ENCODE data around the gene ADAMTS18.

DNA sequence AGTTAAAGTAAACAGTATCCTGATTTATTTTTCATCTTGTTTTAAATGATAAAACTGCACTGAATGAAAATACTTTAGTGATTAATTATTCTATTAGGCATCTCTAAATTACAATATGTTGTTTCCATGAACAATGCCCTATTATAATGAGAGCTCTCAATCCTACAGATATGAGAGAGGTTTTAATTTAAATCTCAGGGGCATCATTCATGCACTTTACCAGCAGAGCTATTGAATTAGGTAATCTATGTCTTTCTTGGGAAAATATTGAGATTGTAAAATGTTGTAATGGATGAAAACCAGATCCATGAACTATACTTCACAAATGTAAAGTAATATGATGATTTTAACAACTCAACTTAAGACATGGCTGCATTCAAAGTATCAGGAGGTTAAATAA is 103.8 kb downstream of the ADAMTS18 start:
- TF ChIP-seq POLR2AphosphoS5 (IDR thresholded peaks at IDR 0.05; ENCODE audit: low read depth, low read length) (no peak), TAF1 (IDR thresholded peaks at IDR 0.05; ENCODE audit: borderline replicate concordance, insufficient read depth, low read length) (no peak), REST (IDR thresholded peaks at IDR 0.05; ENCODE audit: insufficient read depth in 1 of 2, low read depth in 2 of 2, low read length in 2 of 2) (no peak)
